Brain microvascular endothelial cell (primary cell): Measurements from ENCODE around the gene MBNL1.

ENCODE experiments used
- DNase-seq: peaks from one replicate; pipeline ENCODE4 v3.0.0-alpha.2; 2020
- H3K27ac ChIP-seq: fragments of 250-450 bp; sonication (Bioruptor Pico); 2 replicates; pipeline ENCODE4 v1.5.1; 2020; ENCODE audit warnings: mild to moderate bottlenecking, moderate library complexity
- H3K27me3 ChIP-seq: fragments of 250-450 bp; sonication (Bioruptor Pico); replicated peaks from 2 replicates; pipeline ENCODE4 v1.5.1; 2020; ENCODE audit warnings: mild to moderate bottlenecking
- H3K36me3 ChIP-seq: fragments of 250-450 bp; sonication (Bioruptor Pico); replicated peaks from 2 replicates; pipeline ENCODE4 v1.5.1; 2020; ENCODE audit warnings: mild to moderate bottlenecking
- H3K4me3 ChIP-seq: 2 replicates; pipeline ENCODE4 v1.5.1; 2011; ENCODE audit warnings: low read depth, mild to moderate bottlenecking, control low read depth, low read length, moderate library complexity
- CTCF ChIP-seq: IDR thresholded peaks from 2 replicates; pipeline ENCODE4 v1.5.1; 2011; ENCODE audit warnings: low read depth, mild to moderate bottlenecking, moderate library complexity, low read length, control low read depth, inconsistent platforms; ENCODE audit errors: missing control alignments
- in situ Hi-C: cut with HindIII; loops from 2 replicates; pipeline ENCODE4 v1.10.0; 2017; ENCODE audit warnings: low sequenced_read_pairs, low pct_ligation_motif_present

The MBNL1 gene

GRCh38 chr3:152445212-152445611, 176.5 kb downstream of the MBNL1 start:
- H3K27ac ChIP-seq: no peak overlapping the region
- peaks cover 6% of the 10 kb centered on the region for H3K36me3 ChIP-seq
- H3K27me3 ChIP-seq: no peaks in the 10 kb centered on the region
- no peak overlapping the region for H3K4me3 ChIP-seq
- in situ Hi-C loops: no loop called here
- peak; percentile 25 for DNase-seq
- no peak for TF ChIP-seq CTCF

- no peak for DNase-seq
- Histone ChIP-seq H3K36me3 (peaks cover 9% of the 10 kb centered on the region), H3K27me3 (no peaks in the 10 kb centered on the region), H3K4me3 (no peak overlapping the region), H3K27ac (no peak overlapping the region)
- in situ Hi-C loops: no loop called here
- TF ChIP-seq CTCF: no peak
Observed at GRCh38 chr3:152446495-152446894, 177.8 kb downstream of the MBNL1 start.

- in situ Hi-C loops: no loop called here
- DNase-seq: no peak
- TF ChIP-seq CTCF: no peak
- H3K27ac ChIP-seq: no peak overlapping the region
- H3K27me3 ChIP-seq: no peaks in the 10 kb centered on the region
- no peak overlapping the region for H3K4me3 ChIP-seq
- peaks cover 11% of the 10 kb centered on the region for H3K36me3 ChIP-seq
Observed at GRCh38 chr3:152447511-152447910, 178.8 kb downstream of the MBNL1 start.

GRCh38 chr3:152448091-152448490, 179.4 kb downstream of the MBNL1 start:
- H3K4me3 ChIP-seq: no peak overlapping the region
- H3K27me3 ChIP-seq: no peaks in the 10 kb centered on the region
- TF ChIP-seq CTCF: no peak
- in situ Hi-C loops: no loop called here
- H3K27ac ChIP-seq: no peak overlapping the region
- peaks cover 13% of the 10 kb centered on the region for H3K36me3 ChIP-seq
- DNase-seq: no peak

- no peaks in the 10 kb centered on the region for H3K27me3 ChIP-seq
- peaks cover 13% of the 10 kb centered on the region for H3K36me3 ChIP-seq
- no peak overlapping the region for H3K4me3 ChIP-seq
- in situ Hi-C loops: no loop called here
- DNase-seq: peak; percentile 59
- TF ChIP-seq CTCF: no peak
- H3K27ac ChIP-seq: no peak overlapping the region
Observed at GRCh38 chr3:152452318-152452717, 183.6 kb downstream of the MBNL1 start.

- in situ Hi-C loops: no loop called here
- Histone ChIP-seq H3K4me3 (no peak overlapping the region), H3K36me3 (peaks cover 14% of the 10 kb centered on the region), H3K27me3 (no peaks in the 10 kb centered on the region), H3K27ac (no peak overlapping the region)
- no peak for DNase-seq
- TF ChIP-seq CTCF: no peak
Observed at GRCh38 chr3:152454076-152454875, 185.5 kb downstream of the MBNL1 start.
